Activated T-helper 17 cell treated with anti-CD3 and anti-CD28 coated beads, Interleukin-2, amount 50 U/mL, for 72 hours (primary cell): ENCODE measurements around the gene SLC9A1. TPM values are rescaled to one million over a fixed set of nuclear protein-coding genes. Genes with fewer than 3 reads are reported as not detected.
"Not testable (repeated sequence)": the region's sequence is repeated elsewhere in the genome, so short reads cannot be mapped to it uniquely, and the experiment has no call there.

Experiments used
- ATAC-seq: fragments of 150-1000 bp; cut with Tn5 transposase; replicated peaks from 2 replicates; pipeline ENCODE4 v1.10.0; 2021; ENCODE audit warnings: mild to moderate bottlenecking, moderate library complexity
- H3K27ac Mint-ChIP-seq: one replicate; pipeline ENCODE4 v1.8.0; 2022; ENCODE audit warnings: mixed read lengths
- H3K27me3 Mint-ChIP-seq: one replicate; pipeline ENCODE4 v1.8.0; 2022; ENCODE audit warnings: mixed read lengths
- H3K36me3 Mint-ChIP-seq: one replicate; pipeline ENCODE4 v1.8.0; 2022; ENCODE audit warnings: low read depth, mild to moderate bottlenecking, mixed read lengths
- H3K4me1 Mint-ChIP-seq: one replicate; pipeline ENCODE4 v1.8.0; 2022; ENCODE audit warnings: mixed read lengths
- H3K4me3 Mint-ChIP-seq: one replicate; pipeline ENCODE4 v1.8.0; 2022; ENCODE audit warnings: mild to moderate bottlenecking, mixed read lengths
- H3K9me3 Mint-ChIP-seq: one replicate; pipeline ENCODE4 v1.8.0; 2022; ENCODE audit warnings: mixed read lengths
- total RNA-seq, 2 donors: library from RNA; stranded (reverse); gene quantifications; one replicate each; pipeline ENCODE4 v1.2.3, GENCODE V29; 2022

The SLC9A1 gene
- total RNA-seq = 10 to 100 TPM; 15.3 to 20.6 TPM

DNA sequence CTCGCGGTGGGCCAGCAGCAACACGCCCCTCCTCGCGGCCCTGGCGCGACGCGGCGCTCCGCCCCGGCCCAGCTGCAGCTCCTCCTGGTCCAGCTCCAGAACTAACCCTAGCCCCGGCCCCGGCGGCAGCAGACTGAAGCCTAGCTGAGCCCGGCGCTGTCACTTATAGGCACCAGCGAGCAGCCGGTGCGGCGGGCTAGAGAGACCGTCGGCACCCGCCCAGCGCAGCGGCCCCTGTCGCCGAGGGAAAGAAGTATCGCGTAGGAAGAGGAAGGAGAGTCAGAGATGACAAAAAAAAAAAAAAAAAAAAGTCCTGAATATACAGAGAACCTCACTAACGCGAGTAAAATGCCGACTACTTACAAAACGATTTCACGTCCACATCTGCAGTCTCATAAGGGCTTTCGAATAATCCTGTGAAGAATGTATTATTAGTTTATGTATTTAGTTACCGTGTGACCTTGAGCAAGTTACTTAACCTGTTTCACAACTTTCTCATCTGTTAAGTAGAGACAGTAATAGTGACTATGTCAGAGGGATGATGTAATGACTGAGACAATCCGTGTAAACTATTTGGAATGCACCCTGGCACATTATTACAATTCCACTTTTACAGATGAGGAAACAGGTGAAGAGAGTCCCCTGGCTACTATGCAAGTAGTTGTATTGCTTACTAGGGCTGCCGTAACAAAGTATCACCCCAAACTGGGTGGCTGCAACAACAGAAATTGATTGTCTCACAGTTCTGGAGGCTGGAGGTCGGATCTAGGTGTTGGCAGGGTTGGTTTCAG is at the start of gene SLC9A1:
Gene SLC9A1 (minus strand): TSS at position 135 of the 791 bp plus-strand sequence. CDS start 791 bp downstream, outside the sequence.
- no peaks in the 10 kb centered on the region for H3K9me3 Mint-ChIP-seq
- H3K4me3 Mint-ChIP-seq = peak within 1 kb of the TSS; percentile 82
- peak; percentile 96 for ATAC-seq
- no peaks in the 10 kb centered on the region for H3K27me3 Mint-ChIP-seq
- peak within 1 kb of the TSS; percentile 92 for H3K27ac Mint-ChIP-seq
- H3K4me1 Mint-ChIP-seq = peaks cover 35% of the 10 kb centered on the region
- no peaks in the 10 kb centered on the region for H3K36me3 Mint-ChIP-seq

- H3K27ac Mint-ChIP-seq = no peak overlapping the region
- no peaks in the 10 kb centered on the region for H3K27me3 Mint-ChIP-seq
- no peak for ATAC-seq
- H3K4me3 Mint-ChIP-seq = no peak overlapping the region
- H3K9me3 Mint-ChIP-seq = no peaks in the 10 kb centered on the region
- no peaks in the 10 kb centered on the region for H3K36me3 Mint-ChIP-seq
- H3K4me1 Mint-ChIP-seq = no peaks in the 10 kb centered on the region
Observed at GRCh38 chr1:27203946-27204345, 49.0 kb upstream of the SLC9A1 start.

- peaks cover 6% of the 10 kb centered on the region for H3K4me1 Mint-ChIP-seq
- no peaks in the 10 kb centered on the region for H3K9me3 Mint-ChIP-seq
- H3K4me3 Mint-ChIP-seq = no peak overlapping the region
- no peaks in the 10 kb centered on the region for H3K36me3 Mint-ChIP-seq
- H3K27ac Mint-ChIP-seq = no peak overlapping the region
- no peak for ATAC-seq
- H3K27me3 Mint-ChIP-seq = no peaks in the 10 kb centered on the region
Observed at GRCh38 chr1:27201295-27201694, 46.4 kb upstream of the SLC9A1 start.

DNA sequence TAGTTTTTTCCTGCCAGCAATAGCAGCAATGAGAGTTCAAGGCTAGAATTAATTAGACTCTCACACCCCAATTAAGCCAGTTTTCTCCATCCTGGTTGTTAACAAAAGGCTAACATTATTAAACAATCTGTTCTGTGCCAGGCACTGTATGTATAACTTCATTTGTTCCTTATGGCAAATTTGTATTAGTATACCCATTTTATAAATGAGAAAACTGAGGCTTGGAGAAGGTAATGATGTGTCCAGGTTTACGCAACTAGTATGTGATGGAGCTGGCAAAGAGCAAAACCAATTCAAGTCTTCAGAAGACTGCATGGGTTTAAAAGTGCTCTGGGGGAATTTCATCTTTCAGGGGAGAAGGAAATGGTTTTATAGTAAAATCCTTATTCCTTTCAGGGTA is 38.3 kb upstream of the SLC9A1 start:
- no peaks in the 10 kb centered on the region for H3K9me3 Mint-ChIP-seq
- no peaks in the 10 kb centered on the region for H3K36me3 Mint-ChIP-seq
- H3K27ac Mint-ChIP-seq = no peak overlapping the region
- H3K4me1 Mint-ChIP-seq = peaks cover 6% of the 10 kb centered on the region
- no peak overlapping the region for H3K4me3 Mint-ChIP-seq
- no peaks in the 10 kb centered on the region for H3K27me3 Mint-ChIP-seq
- ATAC-seq = no peak

DNA sequence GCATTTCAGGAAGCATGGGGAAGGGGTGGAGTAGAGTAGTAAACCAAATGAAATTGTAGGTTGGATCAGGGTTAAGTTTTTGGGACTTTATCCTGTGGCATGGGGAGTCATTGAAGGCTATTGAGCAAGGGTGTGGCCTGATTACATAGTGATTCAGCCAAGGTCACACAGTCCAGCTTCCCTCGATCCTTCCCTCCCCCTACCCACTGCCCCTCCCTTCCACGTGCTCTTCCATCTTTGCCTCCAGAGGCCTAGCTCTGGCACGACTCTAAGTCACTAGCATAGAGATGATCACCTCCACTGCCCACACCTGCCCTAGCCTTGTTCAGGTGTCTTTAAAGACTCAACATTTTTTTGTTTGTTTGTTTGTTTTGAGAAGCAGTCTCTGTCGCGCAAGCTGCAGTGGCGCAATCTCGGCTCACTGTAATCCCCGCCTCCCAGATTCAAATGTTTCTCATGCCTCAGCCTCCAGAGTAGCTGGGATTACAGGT is 37.2 kb upstream of the SLC9A1 start:
- no peak for ATAC-seq

DNA sequence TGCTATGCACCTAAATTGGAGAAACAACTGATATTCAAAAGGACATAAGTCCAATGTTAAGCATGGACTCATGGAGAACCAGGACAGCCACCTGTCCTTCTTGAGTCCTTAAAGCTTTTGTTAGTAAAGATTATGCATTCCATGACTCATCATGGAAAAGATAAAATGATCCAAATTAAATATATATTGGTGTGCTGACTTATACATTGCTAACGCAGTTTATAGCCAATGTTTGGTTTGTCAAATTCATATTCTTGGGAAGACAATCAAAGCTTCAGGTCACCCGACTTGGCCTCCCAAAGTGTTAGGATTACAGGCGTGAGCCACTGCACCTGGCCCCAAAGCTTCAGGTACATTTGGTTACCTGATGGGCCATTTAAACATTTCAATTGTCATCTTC is 29.7 kb upstream of the SLC9A1 start:
- H3K36me3 Mint-ChIP-seq, ATAC-seq, H3K4me1 Mint-ChIP-seq, H3K4me3 Mint-ChIP-seq, H3K27ac Mint-ChIP-seq, H3K9me3 Mint-ChIP-seq, H3K27me3 Mint-ChIP-seq: not testable (repeated sequence)

More for the DNA sequence above, 37.2 kb upstream of the SLC9A1 start:
- Mint-ChIP-seq H3K27me3 (no peaks in the 10 kb centered on the region), H3K9me3 (no peaks in the 10 kb centered on the region), H3K4me3 (no peak overlapping the region), H3K4me1 (no peaks in the 10 kb centered on the region), H3K36me3 (no peaks in the 10 kb centered on the region), H3K27ac (no peak overlapping the region)

DNA sequence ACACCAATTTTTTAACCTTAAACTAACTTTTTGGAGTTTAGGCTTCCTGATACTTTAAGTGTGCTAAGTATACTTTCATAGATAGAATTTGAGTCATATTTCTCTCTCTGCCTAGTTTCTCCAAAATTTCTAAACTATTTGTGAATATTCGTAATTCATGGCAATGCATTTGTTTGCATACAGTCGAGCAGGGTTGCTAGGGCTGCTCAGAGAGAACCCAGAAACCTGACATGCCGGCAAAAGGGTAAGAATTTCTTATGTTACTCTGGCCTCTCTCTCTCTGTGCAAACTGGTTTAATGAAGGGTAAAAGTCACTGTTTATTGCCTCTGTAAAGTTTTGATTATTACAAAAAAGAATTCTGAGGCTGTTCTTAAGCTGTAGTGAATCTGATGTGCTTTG is 25.1 kb upstream of the SLC9A1 start:
- H3K4me1 Mint-ChIP-seq = no peaks in the 10 kb centered on the region
- no peaks in the 10 kb centered on the region for H3K27me3 Mint-ChIP-seq
- no peaks in the 10 kb centered on the region for H3K36me3 Mint-ChIP-seq
- H3K9me3 Mint-ChIP-seq = peaks cover 5% of the 10 kb centered on the region
- ATAC-seq = no peak
- no peak overlapping the region for H3K27ac Mint-ChIP-seq
- H3K4me3 Mint-ChIP-seq = no peak overlapping the region

DNA sequence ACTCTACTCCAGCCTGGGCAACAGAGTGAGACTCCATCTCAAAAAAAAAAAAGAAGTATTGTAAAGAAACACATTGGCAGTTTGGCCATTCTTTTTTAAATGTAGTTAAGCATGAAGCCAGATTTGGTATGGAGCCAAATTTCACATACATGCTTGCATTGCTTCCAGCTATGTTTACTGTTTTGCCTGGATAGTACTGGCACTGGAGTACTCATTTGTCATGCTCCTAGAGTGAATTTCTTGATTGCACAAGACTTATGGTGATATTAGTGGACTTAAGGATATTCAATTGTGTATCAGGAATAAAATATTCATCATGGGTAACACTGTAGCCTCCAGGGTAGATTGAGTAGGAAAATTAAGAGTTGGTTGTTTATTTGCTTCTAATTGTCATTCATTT is 24.5 kb upstream of the SLC9A1 start:
- H3K4me3 Mint-ChIP-seq = no peak overlapping the region
- H3K27ac Mint-ChIP-seq = no peak overlapping the region
- H3K36me3 Mint-ChIP-seq = no peaks in the 10 kb centered on the region
- H3K4me1 Mint-ChIP-seq = no peaks in the 10 kb centered on the region
- H3K9me3 Mint-ChIP-seq = peaks cover 5% of the 10 kb centered on the region
- H3K27me3 Mint-ChIP-seq = no peaks in the 10 kb centered on the region
- ATAC-seq = no peak

- H3K4me3 Mint-ChIP-seq = no peak overlapping the region
- no peak for ATAC-seq
- H3K36me3 Mint-ChIP-seq = no peaks in the 10 kb centered on the region
- no peaks in the 10 kb centered on the region for H3K4me1 Mint-ChIP-seq
- H3K27ac Mint-ChIP-seq = no peak overlapping the region
- H3K9me3 Mint-ChIP-seq = peaks cover 5% of the 10 kb centered on the region
- H3K27me3 Mint-ChIP-seq = no peaks in the 10 kb centered on the region
Observed at GRCh38 chr1:27176954-27177353, 22.0 kb upstream of the SLC9A1 start.

DNA sequence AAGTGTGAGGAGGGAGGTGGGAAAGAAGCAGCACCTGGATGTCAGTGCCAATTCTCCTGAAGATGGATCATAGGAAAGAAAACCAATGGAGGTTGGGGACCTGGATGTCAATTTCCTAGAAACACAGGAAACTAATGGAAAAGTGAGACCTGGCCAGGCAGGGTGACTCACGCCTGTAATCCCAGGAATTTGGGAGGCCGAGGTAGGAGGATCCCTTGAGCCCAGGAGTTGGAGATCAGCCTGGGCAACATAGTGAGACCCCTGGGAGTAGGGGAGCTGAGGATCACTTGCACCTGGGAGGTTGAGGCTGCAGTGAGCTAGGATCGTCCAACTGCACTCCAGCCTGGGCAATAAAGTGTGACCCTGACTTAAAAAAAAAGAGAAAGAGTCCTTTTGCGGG is 21.4 kb upstream of the SLC9A1 start:
- no peaks in the 10 kb centered on the region for H3K27me3 Mint-ChIP-seq
- H3K4me1 Mint-ChIP-seq = no peaks in the 10 kb centered on the region
- H3K27ac Mint-ChIP-seq = no peak overlapping the region
- H3K36me3 Mint-ChIP-seq = no peaks in the 10 kb centered on the region
- H3K9me3 Mint-ChIP-seq = peaks cover 5% of the 10 kb centered on the region
- no peak overlapping the region for H3K4me3 Mint-ChIP-seq
- ATAC-seq = no peak

DNA sequence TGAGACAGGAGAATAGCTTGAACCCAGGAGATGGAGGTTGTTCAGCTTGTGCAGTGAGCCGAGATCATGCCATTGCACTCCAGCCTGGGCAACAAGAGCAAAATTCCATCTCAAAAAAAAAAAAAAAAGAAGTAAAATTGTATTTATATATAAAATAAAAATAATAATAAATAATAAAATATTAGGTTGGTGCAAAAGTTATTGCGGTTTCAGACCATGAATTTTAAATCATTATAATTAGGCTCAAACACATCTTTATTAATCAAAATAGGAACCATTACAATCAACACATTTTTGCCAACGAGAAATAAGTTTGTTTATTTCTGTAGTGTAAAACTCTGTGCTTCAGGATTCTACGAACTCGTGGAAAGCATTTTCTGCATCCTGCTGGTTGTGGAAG is 18.1 kb upstream of the SLC9A1 start:
- not testable (repeated sequence) for H3K36me3 Mint-ChIP-seq, H3K9me3 Mint-ChIP-seq, H3K4me1 Mint-ChIP-seq, H3K4me3 Mint-ChIP-seq, H3K27ac Mint-ChIP-seq, H3K27me3 Mint-ChIP-seq, ATAC-seq

DNA sequence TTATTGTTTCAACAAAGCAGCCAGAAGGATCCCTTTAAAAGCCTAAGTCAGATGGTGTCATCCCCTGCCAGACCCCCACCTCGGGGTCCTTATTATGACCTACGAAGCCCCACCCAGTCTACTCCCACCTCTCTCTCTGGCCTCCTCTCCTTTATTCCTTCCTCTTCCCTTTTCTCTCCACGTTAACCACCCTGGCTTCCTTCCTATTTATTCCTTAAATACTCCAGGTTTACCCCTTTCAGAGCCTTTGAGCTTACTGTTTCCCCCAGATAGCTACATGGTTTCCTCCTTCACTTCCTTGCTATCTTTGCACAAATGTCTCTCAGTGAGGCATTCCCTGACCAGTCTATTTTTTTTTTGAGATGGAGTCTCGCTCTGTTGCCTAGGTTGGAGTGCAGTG is 12.0 kb upstream of the SLC9A1 start:
- Mint-ChIP-seq H3K36me3 (no peaks in the 10 kb centered on the region), H3K4me3 (no peak overlapping the region), H3K27me3 (no peaks in the 10 kb centered on the region), H3K4me1 (no peaks in the 10 kb centered on the region), H3K27ac (no peak overlapping the region), H3K9me3 (no peaks in the 10 kb centered on the region)
- no peak for ATAC-seq

- Mint-ChIP-seq H3K4me3 (no peak overlapping the region), H3K27me3 (no peaks in the 10 kb centered on the region), H3K27ac (no peak overlapping the region), H3K36me3 (no peaks in the 10 kb centered on the region), H3K9me3 (no peaks in the 10 kb centered on the region), H3K4me1 (no peaks in the 10 kb centered on the region)
- no peak for ATAC-seq
Observed at GRCh38 chr1:27166351-27166802, 11.5 kb upstream of the SLC9A1 start.

DNA sequence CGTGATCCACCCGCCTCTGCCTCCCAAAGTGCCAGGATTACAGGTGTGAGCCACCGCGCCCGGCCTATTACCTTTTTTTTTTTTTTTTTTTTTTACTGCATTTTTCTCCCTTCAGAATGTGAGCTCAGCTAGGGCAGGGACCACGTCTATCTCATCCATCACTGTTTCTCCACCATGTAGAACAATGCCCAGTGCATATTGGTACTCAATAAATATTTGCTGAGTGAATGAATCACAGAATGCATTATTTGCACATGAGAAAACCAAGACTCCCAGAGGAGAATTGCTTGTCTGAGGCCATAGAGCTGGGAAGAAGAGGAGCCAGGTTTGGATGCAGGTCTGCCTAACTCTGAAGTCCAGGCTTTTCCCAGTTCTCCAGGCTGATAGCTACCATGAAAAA is 8.2 kb upstream of the SLC9A1 start:
- no peak overlapping the region for H3K27ac Mint-ChIP-seq
- no peak for ATAC-seq
- H3K36me3 Mint-ChIP-seq = no peaks in the 10 kb centered on the region
- no peak overlapping the region for H3K4me3 Mint-ChIP-seq
- H3K9me3 Mint-ChIP-seq = no peaks in the 10 kb centered on the region
- no peaks in the 10 kb centered on the region for H3K27me3 Mint-ChIP-seq
- H3K4me1 Mint-ChIP-seq = no peaks in the 10 kb centered on the region

DNA sequence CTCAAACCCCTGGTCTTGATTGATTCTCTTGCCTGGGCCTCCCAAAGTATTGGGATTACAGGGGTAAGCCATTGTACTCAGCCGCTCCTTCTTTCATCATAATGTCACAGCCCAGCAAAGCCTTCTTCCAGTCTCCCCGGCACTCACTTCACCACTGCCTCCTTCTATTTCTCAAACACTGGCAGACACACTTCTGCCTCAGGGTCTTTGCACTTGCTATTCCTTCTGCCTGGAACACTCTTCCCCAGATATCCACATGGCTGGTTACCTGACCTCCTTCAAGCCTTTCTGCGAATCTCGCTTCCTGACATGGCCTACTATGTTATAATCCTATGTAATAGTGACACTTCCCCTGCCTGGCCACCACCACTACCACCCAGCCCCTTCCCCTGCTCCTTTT is 7.2 kb upstream of the SLC9A1 start:
- no peaks in the 10 kb centered on the region for H3K4me1 Mint-ChIP-seq
- no peaks in the 10 kb centered on the region for H3K36me3 Mint-ChIP-seq
- no peaks in the 10 kb centered on the region for H3K27me3 Mint-ChIP-seq
- ATAC-seq = no peak
- no peaks in the 10 kb centered on the region for H3K9me3 Mint-ChIP-seq
- no peak overlapping the region for H3K4me3 Mint-ChIP-seq
- H3K27ac Mint-ChIP-seq = peak overlapping the region; percentile 3
